Small intestine (tissue), 7 donors: Measurements from ENCODE around the gene KRTAP5-9. TPM values are rescaled to one million over a fixed set of nuclear protein-coding genes. Genes with fewer than 3 reads are reported as not detected.
"Not testable (repeated sequence)": the region's sequence is repeated elsewhere in the genome, so short reads cannot be mapped to it uniquely, and the experiment has no call there.

Source experiments
- DNase-seq, 2 donors: peaks; one replicate each; pipeline versions ENCODE4 v3.0.0 to v3.0.0-alpha.2; 2013
- FAIRE-seq: peaks from 2 replicates; lab custom pipeline; 2012; peaks lifted over from hg19 to GRCh38; lab: Jason Lieb, UNC
- H3K27ac ChIP-seq, 3 donors: one replicate each; pipeline ENCODE4 v1.5.1; 2013; ENCODE audit warnings: low read length in 2 of 3, mild to moderate bottlenecking in 2 of 3, control low read depth in 1 of 3, inconsistent platforms in 1 of 3, low read depth in 1 of 3, moderate library complexity in 1 of 3
- H3K27me3 ChIP-seq, 3 donors: one replicate each; pipeline ENCODE4 v1.6.1; 2013; ENCODE audit warnings: low read length in 3 of 3, inconsistent platforms in 1 of 3; ENCODE audit not compliant: control insufficient read depth in 3 of 3, insufficient read depth in 3 of 3
- H3K36me3 ChIP-seq, 3 donors: one replicate each; pipeline ENCODE4 v1.6.1; 2013; ENCODE audit warnings: low read length in 3 of 3, inconsistent platforms in 1 of 3, low read depth in 1 of 3, mild to moderate bottlenecking in 1 of 3, moderate library complexity in 1 of 3; ENCODE audit not compliant: control insufficient read depth in 3 of 3, insufficient read depth in 2 of 3
- H3K4me1 ChIP-seq, 3 donors: one replicate each; pipeline ENCODE4 v1.6.1; 2013; ENCODE audit warnings: low read length in 2 of 3, inconsistent platforms in 1 of 3, low read depth in 1 of 3, mild to moderate bottlenecking in 1 of 3, moderate library complexity in 1 of 3; ENCODE audit not compliant: control insufficient read depth in 3 of 3, insufficient read depth in 2 of 3
- H3K4me3 ChIP-seq, 3 donors: one replicate each; pipeline ENCODE4 v1.5.1; 2013; ENCODE audit warnings: low read length in 3 of 3, control low read depth in 1 of 3, inconsistent platforms in 1 of 3, low read depth in 1 of 3, mild to moderate bottlenecking in 1 of 3, moderate library complexity in 1 of 3
- H3K9me3 ChIP-seq, 2 donors: one replicate each; pipeline ENCODE4 v1.6.1; 2013; ENCODE audit warnings: low read depth in 1 of 2, low read length in 1 of 2; ENCODE audit not compliant: control insufficient read depth in 2 of 2, insufficient read depth in 1 of 2
- WGBS, 3 donors: extraction: QIAGEN DNeasy Blood & Tissue Kit; methylation state at CpG; one replicate each; pipeline ENCODE4 v1.1.7; 2013; 5-methylcytosine and 5-hydroxymethylcytosine counted together
- polyA plus RNA-seq, 4 donors: library from polyadenylated mRNA; stranded (reverse) in 3 of 4; unstranded in 1 of 4; fragments of 200-250 nt in 3 of 4; fragments of 120-200 nt in 1 of 4; gene quantifications; one replicate each; pipeline versions ENCODE4 v1.2.1 to v1.2.3, GENCODE V29; 2013
- donor health status: healthy with polysubstance abuse.
- donor health status: control.
- donor health status: control.
- donor health status: Bipolar disorder and iron deficiency.
- donor health status: healthy.

The KRTAP5-9 gene
- polyA plus RNA-seq, 4 donors = 0.31 to 0.67 (median 0.50) TPM; not detected in 1

GRCh38 chr11:71568704-71569349 lies 20.6 kb downstream of the KRTAP5-9 start:
- FAIRE-seq (no peak), DNase-seq (no peak)
- Histone ChIP-seq H3K9me3 (no peaks in the 10 kb centered on the region), H3K4me1 (peaks cover 0 to 2% (median 0%) of the 10 kb centered on the region in 3 donors), H3K36me3 (no peaks in the 10 kb centered on the region), H3K27ac (no peak overlapping the region), H3K27me3 (peaks cover 0 to 2% (median 0%) of the 10 kb centered on the region in 3 donors), H3K4me3 (no peak overlapping the region)
- 53 to 61% (median 59%) methylated on average over 8 of the region's 8 CpGs for WGBS, 3 donors

GRCh38 chr11:71571101-71571850 lies 23.1 kb downstream of the KRTAP5-9 start:
- not testable (repeated sequence) for H3K4me1 ChIP-seq, FAIRE-seq, H3K4me3 ChIP-seq, H3K27ac ChIP-seq, H3K27me3 ChIP-seq, H3K36me3 ChIP-seq, DNase-seq, H3K9me3 ChIP-seq
- 80 to 82% (median 80%) methylated on average over 36 to 37 of the region's 39 CpGs for WGBS, 3 donors

DNA sequence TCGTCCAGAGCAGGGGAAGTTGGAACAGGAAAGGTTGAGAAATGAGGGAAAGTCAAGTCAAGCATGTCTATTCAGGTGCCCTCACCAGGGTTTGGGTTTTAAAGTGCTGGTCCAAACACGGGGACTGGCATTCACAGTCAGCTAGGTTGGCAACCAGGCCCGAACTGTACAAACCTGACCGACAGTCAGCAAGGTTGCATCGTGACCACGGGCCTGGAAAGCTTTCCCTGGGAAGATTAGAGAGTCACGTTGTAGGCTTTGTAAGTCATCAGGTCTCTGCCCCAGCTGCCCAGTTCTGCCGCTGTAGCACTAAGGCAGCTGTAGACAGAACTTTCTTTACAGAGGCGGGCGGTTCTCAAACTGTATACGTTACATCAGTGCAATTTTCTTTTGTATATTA lies 24.6 kb downstream of the KRTAP5-9 start:
- H3K9me3 ChIP-seq = no peaks in the 10 kb centered on the region
- H3K27ac ChIP-seq = no peak overlapping the region
- no peaks in the 10 kb centered on the region for H3K4me1 ChIP-seq
- WGBS, 3 donors = 81 to 90% (median 81%) methylated on average over 11 of the region's 11 CpGs
- no peaks in the 10 kb centered on the region for H3K27me3 ChIP-seq
- H3K36me3 ChIP-seq = no peaks in the 10 kb centered on the region
- FAIRE-seq = no peak
- DNase-seq = no peak
- no peak overlapping the region for H3K4me3 ChIP-seq

GRCh38 chr11:71574418-71574817 lies 26.2 kb downstream of the KRTAP5-9 start:
- WGBS, 3 donors = 73 to 79% (median 75%) methylated on average over 5 of the region's 5 CpGs
- H3K27me3 ChIP-seq = no peaks in the 10 kb centered on the region

GRCh38 chr11:71575723-71576424 lies 27.7 kb downstream of the KRTAP5-9 start:
- Histone ChIP-seq H3K9me3 (no peaks in the 10 kb centered on the region), H3K27ac (no peak overlapping the region), H3K4me3 (no peak overlapping the region), H3K27me3 (no peaks in the 10 kb centered on the region), H3K4me1 (no peaks in the 10 kb centered on the region), H3K36me3 (no peaks in the 10 kb centered on the region)
- 79 to 85% (median 84%) methylated on average over 4 of the region's 4 CpGs for WGBS, 3 donors
- FAIRE-seq (no peak), DNase-seq (no peak)

More at GRCh38 chr11:71574418-71574817, 26.2 kb downstream of the KRTAP5-9 start:
- no peak overlapping the region for H3K27ac ChIP-seq
- FAIRE-seq (no peak), DNase-seq (no peak)
- no peaks in the 10 kb centered on the region for H3K36me3 ChIP-seq
- no peaks in the 10 kb centered on the region for H3K9me3 ChIP-seq
- no peaks in the 10 kb centered on the region for H3K4me1 ChIP-seq
- H3K4me3 ChIP-seq = no peak overlapping the region

GRCh38 chr11:71576688-71577465 lies 28.7 kb downstream of the KRTAP5-9 start:
- H3K27me3 ChIP-seq, H3K4me1 ChIP-seq, H3K4me3 ChIP-seq, H3K9me3 ChIP-seq, FAIRE-seq, H3K27ac ChIP-seq, DNase-seq, H3K36me3 ChIP-seq: not testable (repeated sequence)
- 88 to 89% (median 89%) methylated on average over 25 to 38 of the region's 41 CpGs for WGBS, 3 donors

DNA sequence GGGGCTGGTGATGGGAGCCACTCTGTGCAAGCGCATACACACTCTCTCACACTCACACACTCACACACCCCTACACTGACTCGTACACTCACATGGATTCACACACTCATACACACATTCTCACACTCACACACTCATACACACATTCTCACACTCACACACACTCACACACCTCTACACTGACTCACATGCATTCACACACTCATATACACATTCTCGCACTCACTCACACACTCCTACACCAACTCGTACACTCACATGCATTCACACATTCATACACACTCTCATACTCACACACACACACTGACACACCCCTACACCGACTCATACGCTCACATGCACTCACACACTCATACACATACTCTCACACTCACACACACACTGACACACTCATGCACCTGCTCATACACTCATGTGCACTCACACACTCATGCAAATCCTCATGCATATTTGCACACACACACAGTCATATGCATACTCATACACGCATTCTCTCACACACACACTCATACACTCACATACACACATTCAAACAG lies 29.3 kb downstream of the KRTAP5-9 start:
- Histone ChIP-seq H3K9me3 (no peaks in the 10 kb centered on the region), H3K4me1 (no peaks in the 10 kb centered on the region), H3K36me3 (no peaks in the 10 kb centered on the region), H3K27ac (no peak overlapping the region), H3K27me3 (no peaks in the 10 kb centered on the region), H3K4me3 (no peak overlapping the region)
- 89 to 90% (median 90%) methylated on average over 7 of the region's 7 CpGs for WGBS, 3 donors
- DNase-seq (no peak), FAIRE-seq (no peak)

DNA sequence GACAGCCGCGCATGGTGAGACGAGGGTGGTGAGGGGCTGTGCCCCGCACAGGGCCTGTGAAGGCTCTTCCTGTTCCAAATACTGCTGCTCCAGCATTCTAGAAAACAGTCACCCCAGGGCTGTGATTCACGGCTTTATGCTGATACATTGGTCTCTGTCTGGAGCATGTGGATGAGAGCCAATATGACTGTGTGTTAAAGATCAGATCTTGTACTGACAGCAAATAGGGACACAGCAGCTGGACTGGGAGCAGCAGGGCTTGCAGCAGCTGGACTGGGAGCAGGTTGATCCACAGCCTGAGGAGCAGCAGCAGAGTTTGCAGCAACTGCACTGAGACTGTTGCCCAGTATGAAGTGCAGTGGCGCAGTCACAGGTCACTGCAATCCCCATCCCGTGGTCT lies 31.3 kb downstream of the KRTAP5-9 start:
- not testable (repeated sequence) for H3K27ac ChIP-seq, H3K4me3 ChIP-seq, H3K4me1 ChIP-seq, H3K9me3 ChIP-seq, H3K27me3 ChIP-seq, DNase-seq, FAIRE-seq, H3K36me3 ChIP-seq
- 62 to 68% (median 63%) methylated on average over 7 of the region's 7 CpGs for WGBS, 3 donors
